ENCODE results near the gene AGBL2. TPM values are rescaled to one million over a fixed set of nuclear protein-coding genes. Genes with fewer than 3 reads are reported as not detected.
"Not testable (repeated sequence)": the region's sequence is repeated elsewhere in the genome, so short reads cannot be mapped to it uniquely, and the experiment has no call there.

Gene AGBL2
- total RNA-seq, 3 donors from 2014 or later: 0.16 to 3.2 (median 2.3) TPM

DNA sequence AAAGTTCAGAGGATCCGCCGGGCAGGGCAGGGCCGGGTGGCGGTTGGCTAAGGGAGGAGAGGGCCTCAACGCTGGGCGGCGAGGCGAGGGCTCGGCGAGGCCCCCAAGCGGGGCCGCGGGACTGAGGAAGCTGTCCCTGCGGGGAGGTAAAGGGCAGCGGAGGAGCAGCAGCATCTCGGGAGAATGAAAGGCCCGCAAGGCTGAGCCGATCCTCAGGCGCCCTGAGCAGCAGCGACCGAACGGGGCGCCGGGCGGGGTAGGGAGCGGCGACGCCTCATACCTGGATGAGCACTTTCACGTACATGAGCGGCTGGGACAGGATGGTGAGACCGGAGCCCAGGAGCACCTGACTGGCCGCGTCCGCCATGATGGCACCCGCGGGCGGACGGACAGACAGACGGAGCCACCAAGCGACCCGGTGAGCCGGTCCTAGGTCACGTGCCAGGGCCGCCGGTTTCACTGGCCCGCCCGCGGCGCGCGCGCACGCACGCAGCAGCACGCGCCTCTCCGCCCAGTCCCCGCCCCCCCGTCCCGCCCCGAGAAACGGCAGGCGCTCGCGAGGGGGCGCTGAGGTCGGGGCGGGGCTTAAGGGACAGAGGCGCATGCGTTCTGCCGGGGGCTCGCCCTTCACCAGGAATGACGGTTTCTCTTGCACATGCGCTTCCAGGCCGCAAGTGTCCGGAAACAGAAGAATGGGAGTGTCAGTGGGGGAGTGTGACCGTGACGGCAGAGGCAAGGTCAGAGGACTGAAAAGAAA is 72.9 kb downstream of the AGBL2 start, which contains the start of gene MTCH2:
Gene MTCH2 (minus strand): TSS at position 461 of the 757 bp plus-strand sequence. CDS start 94 bp downstream, at position 367.
- TF ChIP-seq POLR2AphosphoS5 (IDR thresholded peaks at IDR 0.05): peak; percentile 71 to 74 (median 73)
- TF ChIP-seq POLR2A (IDR thresholded peaks at IDR 0.05): no peak
- TF ChIP-seq, protein P1, sequence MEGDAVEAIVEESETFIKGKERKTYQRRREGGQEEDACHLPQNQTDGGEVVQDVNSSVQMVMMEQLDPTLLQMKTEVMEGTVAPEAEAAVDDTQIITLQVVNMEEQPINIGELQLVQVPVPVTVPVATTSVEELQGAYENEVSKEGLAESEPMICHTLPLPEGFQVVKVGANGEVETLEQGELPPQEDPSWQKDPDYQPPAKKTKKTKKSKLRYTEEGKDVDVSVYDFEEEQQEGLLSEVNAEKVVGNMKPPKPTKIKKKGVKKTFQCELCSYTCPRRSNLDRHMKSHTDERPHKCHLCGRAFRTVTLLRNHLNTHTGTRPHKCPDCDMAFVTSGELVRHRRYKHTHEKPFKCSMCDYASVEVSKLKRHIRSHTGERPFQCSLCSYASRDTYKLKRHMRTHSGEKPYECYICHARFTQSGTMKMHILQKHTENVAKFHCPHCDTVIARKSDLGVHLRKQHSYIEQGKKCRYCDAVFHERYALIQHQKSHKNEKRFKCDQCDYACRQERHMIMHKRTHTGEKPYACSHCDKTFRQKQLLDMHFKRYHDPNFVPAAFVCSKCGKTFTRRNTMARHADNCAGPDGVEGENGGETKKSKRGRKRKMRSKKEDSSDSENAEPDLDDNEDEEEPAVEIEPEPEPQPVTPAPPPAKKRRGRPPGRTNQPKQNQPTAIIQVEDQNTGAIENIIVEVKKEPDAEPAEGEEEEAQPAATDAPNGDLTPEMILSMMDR (IDR thresholded peaks at IDR 0.05): peak in 1 of 3 donors; percentile 38
- H3K4me1 ChIP-seq: no peaks in the 10 kb centered on the region
- peak within 1 kb of the TSS; percentile 92 to 97 for H3K27ac ChIP-seq
- H3K9me3 ChIP-seq: no peaks in the 10 kb centered on the region
- H3K27me3 ChIP-seq: no peaks in the 10 kb centered on the region
- peak within 1 kb of the TSS; percentile 77 to 87 (median 80) for H3K4me3 ChIP-seq
- peak; percentile 94 to 95 for DNase-seq (ENCODE audit: low spot score in 2 of 2)
- H3K36me3 ChIP-seq: peaks cover 7% of the 10 kb centered on the region
- intact Hi-C loops (cut with DNase I; ENCODE audit: low total_unique reads): no loop called here

DNA sequence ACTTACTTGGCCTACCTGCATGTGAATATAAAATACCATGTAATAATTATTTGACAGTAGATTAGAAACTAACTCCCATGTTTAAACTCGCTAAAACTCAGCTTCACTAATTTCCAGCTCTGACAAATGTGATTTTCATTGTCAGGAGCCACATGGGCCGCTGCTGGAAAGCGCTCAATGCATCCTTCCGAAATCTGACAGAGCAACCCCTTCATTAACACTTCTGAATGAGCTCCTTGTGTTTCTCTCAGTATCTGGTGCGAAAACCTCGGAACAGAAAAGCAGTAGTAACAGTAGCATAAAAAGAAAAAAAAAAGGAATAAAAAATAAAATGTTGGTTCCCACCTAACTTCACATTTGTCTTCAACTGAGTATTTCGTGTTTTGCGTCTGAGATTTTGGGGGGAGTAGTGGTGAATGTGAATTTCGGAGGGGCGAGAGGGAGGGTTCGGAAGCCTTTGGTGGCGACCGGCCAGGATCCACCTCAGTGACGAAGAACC is 73.5 kb downstream of the AGBL2 start:
- peak overlapping the region; percentile 92 to 97 for H3K27ac ChIP-seq
- no peak for DNase-seq (ENCODE audit: low spot score in 2 of 2)
- intact Hi-C loops (cut with DNase I; ENCODE audit: low total_unique reads): no loop called here
- TF ChIP-seq POLR2AphosphoS5 (IDR thresholded peaks at IDR 0.05) (no peak), POLR2A (IDR thresholded peaks at IDR 0.05) (no peak)
- TF ChIP-seq, protein P1 (IDR thresholded peaks at IDR 0.05): no peak
- peaks cover 7% of the 10 kb centered on the region for H3K36me3 ChIP-seq
- peak overlapping the region; percentile 77 to 87 (median 80) for H3K4me3 ChIP-seq
- H3K27me3 ChIP-seq: no peaks in the 10 kb centered on the region
- no peaks in the 10 kb centered on the region for H3K9me3 ChIP-seq
- no peaks in the 10 kb centered on the region for H3K4me1 ChIP-seq

DNA sequence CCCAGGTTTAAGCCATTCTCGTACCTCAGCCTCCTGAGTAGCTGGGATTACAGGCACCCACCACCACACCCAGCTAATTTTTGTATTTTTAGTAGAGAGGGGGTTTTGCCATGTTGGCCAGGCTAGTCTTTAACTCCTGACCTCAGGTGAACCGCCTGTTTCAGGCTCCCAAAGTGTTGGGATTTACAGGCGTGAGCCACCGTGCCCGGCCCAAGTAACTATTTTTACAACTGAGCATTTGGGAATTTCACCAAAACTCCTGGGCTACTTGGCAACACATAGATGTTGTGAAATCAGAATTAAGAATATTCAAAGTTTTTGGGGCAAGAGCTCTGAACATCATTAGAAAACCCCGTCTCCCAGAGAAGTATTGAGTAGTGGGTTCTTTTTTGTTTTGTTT is 74.7 kb downstream of the AGBL2 start:
- H3K36me3 ChIP-seq; H3K4me1 ChIP-seq; intact Hi-C loops (cut with DNase I; ENCODE audit: low total_unique reads); H3K27ac ChIP-seq; H3K27me3 ChIP-seq; H3K4me3 ChIP-seq; H3K9me3 ChIP-seq; DNase-seq (ENCODE audit: low spot score in 2 of 2): not testable (repeated sequence)

DNA sequence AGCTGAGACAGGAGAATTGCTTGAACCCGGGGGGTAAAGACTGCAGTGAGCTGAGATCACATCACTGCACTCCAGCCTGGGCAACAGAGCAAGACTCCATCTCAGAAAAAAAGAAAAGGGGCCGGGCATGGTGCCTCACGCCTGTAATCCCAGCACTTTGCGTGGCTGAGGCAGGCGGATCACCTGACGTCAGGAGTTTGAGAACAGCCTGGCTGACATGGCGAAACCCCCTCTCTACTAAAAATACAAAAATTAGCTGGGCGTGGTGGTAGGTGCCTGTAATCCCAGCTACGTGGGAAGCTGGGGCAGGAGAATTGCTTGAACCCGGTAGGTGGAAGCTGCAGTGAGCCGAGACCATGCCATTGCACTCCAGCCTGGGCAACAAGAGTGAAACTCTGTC is 78.8 kb downstream of the AGBL2 start:
- H3K4me3 ChIP-seq; DNase-seq (ENCODE audit: low spot score in 2 of 2); intact Hi-C loops (cut with DNase I; ENCODE audit: low total_unique reads); H3K9me3 ChIP-seq; H3K4me1 ChIP-seq; H3K27me3 ChIP-seq; H3K27ac ChIP-seq; H3K36me3 ChIP-seq: not testable (repeated sequence)

DNA sequence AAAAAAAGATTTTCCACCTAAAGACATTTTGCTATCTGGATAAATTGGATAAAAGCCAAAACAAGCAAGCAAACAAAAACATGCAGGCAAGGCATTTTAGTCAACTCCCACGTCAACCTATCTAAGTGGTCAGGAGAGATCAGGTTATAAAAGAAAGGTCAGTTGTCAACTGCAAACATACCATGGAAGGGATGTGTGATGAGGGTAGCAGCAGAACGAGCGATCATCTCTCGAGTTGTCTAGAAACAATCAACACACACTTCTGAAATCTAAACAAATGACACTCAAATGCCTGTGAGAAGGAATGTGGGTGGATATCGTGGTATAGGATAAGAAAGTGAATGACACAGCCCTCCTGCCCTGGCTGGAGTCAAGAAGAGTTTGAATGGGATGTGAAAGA is 83.7 kb downstream of the AGBL2 start:
- no peaks in the 10 kb centered on the region for H3K36me3 ChIP-seq
- no peak for DNase-seq (ENCODE audit: low spot score in 2 of 2)
- H3K9me3 ChIP-seq: no peaks in the 10 kb centered on the region
- H3K4me3 ChIP-seq: no peak overlapping the region
- TF ChIP-seq POLR2AphosphoS5 (IDR thresholded peaks at IDR 0.05): no peak
- TF ChIP-seq, protein P1 (IDR thresholded peaks at IDR 0.05): no peak
- TF ChIP-seq POLR2A (IDR thresholded peaks at IDR 0.05): no peak
- H3K27ac ChIP-seq: no peak overlapping the region
- no peaks in the 10 kb centered on the region for H3K27me3 ChIP-seq
- no peaks in the 10 kb centered on the region for H3K4me1 ChIP-seq
- intact Hi-C loops (cut with DNase I; ENCODE audit: low total_unique reads): no loop called here

DNA sequence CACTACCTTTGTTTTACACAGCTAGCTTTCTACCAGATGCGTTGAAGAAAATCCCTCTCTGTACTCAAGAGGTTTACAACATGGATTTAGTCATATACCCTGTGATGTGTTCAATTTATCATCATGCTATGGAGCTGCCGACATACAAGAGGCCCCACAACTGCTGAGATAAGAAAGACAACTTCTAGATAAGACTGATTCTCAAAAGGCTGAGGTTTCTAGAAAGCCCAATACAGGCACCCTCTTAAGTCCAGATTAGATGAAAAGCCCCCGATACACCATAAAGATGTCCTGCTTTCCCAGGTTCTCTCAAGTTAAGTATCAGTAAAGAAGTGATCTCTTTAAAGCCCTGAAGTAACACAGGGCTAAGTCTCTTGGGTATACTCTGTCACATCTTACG is 87.1 kb downstream of the AGBL2 start:
- Histone ChIP-seq H3K4me3 (no peak overlapping the region), H3K27ac (no peak overlapping the region), H3K27me3 (no peaks in the 10 kb centered on the region), H3K36me3 (no peaks in the 10 kb centered on the region), H3K9me3 (no peaks in the 10 kb centered on the region), H3K4me1 (no peaks in the 10 kb centered on the region)
- TF ChIP-seq POLR2A (IDR thresholded peaks at IDR 0.05) (no peak), POLR2AphosphoS5 (IDR thresholded peaks at IDR 0.05) (no peak)
- TF ChIP-seq, protein P1 (IDR thresholded peaks at IDR 0.05): no peak
- DNase-seq (ENCODE audit: low spot score in 2 of 2): no peak
- intact Hi-C loops (cut with DNase I; ENCODE audit: low total_unique reads): no loop called here
